Spleen (tissue), 11 donors: ENCODE data around the gene CLEC17A. TPM values are rescaled to one million over a fixed set of nuclear protein-coding genes. Genes with fewer than 3 reads are reported as not detected.

ENCODE experiments used
- DNase-seq: peaks from one replicate; pipeline ENCODE4 v3.0.0-alpha.2; 2020
- H3K27ac ChIP-seq, 8 donors: fragments of 200-600 bp; sonication (generic) in 7 of 8; 1 replicate in 4 of 8; 2 replicates in 4 of 8; pipeline versions ENCODE4 v1.5.0 to v1.8.0; 2016 to 2021; ENCODE audit warnings: inconsistent platforms in 4 of 8, mild to moderate bottlenecking in 4 of 8, moderate library complexity in 1 of 8
- H3K27me3 ChIP-seq, 7 donors: fragments of 200-600 bp; sonication (generic) in 6 of 7; replicated peaks in 1 of 7; 1 replicate in 4 of 7; 2 replicates in 3 of 7; pipeline versions ENCODE4 v1.5.0 to v1.8.0; 2016 to 2021; ENCODE audit warnings: inconsistent platforms in 3 of 7, mild to moderate bottlenecking in 1 of 7
- H3K36me3 ChIP-seq, 6 donors: fragments of 200-600 bp; sonication (generic) in 5 of 6; 1 replicate in 4 of 6; 2 replicates in 2 of 6; pipeline versions ENCODE4 v1.5.0 to v1.8.0; 2016 to 2021; ENCODE audit warnings: inconsistent platforms in 2 of 6
- H3K4me1 ChIP-seq, 6 donors: fragments of 200-600 bp; sonication (generic) in 5 of 6; 1 replicate in 3 of 6; 2 replicates in 3 of 6; pipeline versions ENCODE4 v1.5.0 to v1.8.0; 2016 to 2021; ENCODE audit warnings: inconsistent platforms in 3 of 6
- H3K4me3 ChIP-seq, 8 donors: fragments of 200-600 bp; sonication (generic) in 7 of 8; 1 replicate in 4 of 8; 2 replicates in 4 of 8; pipeline versions ENCODE4 v1.5.0 to v1.8.0; 2016 to 2021; ENCODE audit warnings: inconsistent platforms in 4 of 8, mild to moderate bottlenecking in 4 of 8, moderate library complexity in 2 of 8
- H3K9me3 ChIP-seq, 8 donors: fragments of 200-600 bp; sonication (generic) in 7 of 8; 1 replicate in 4 of 8; 2 replicates in 4 of 8; pipeline versions ENCODE4 v1.5.0 to v1.8.0; 2016 to 2021; ENCODE audit warnings: inconsistent platforms in 4 of 8
- POLR2A ChIP-seq, 3 donors: fragments of 450-650 bp; IDR thresholded peaks; one replicate each; pipeline ENCODE4 v1.5.1; 2017; ENCODE audit warnings: antibody characterized with exemption in 3 of 3, mild to moderate bottlenecking in 1 of 3
- POLR2AphosphoS5 ChIP-seq, 3 donors: sonication (generic); formaldehyde crosslinking; IDR thresholded peaks; one replicate each; pipeline ENCODE4 v1.5.1; 2017; ENCODE audit warnings: antibody characterized with exemption in 3 of 3
- WGBS, 5 donors: extraction: QIAGEN DNeasy Blood & Tissue Kit in 3 of 5; methylation state at CpG; one replicate each; pipeline versions ENCODE4 v1.1.5 to v1.1.7; 2013 to 2018; 5-methylcytosine and 5-hydroxymethylcytosine counted together
- intact Hi-C: fragments of 100-400 bp; cut with DNase I; formaldehyde crosslinking; loops from one replicate; pipeline ENCODE4 v1.15.0; 2023; ENCODE audit warnings: low total_unique reads
- polyA plus RNA-seq, 3 donors: library from polyadenylated mRNA; stranded (reverse); fragments of 200-250 nt; gene quantifications; one replicate each; pipeline ENCODE4 v1.2.1, GENCODE V29; 2013
- total RNA-seq, 7 donors: library from RNA; depleted of rRNA in 3 of 7; stranded (reverse); fragments of >200 nt in 3 of 7; fragmentation: NEBNext Ultra II Directional in 4 of 7; extraction: Animal tissue kit (Norgen Biotek cat#: 25700) in 4 of 7; gene quantifications; one replicate each; pipeline versions ENCODE4 v1.1.0 to v1.2.1, GENCODE V29; 2016 to 2021
- TF ChIP-seq, protein P1 (sequence below), 11 experiments: fragments of 200-600 bp in 7 of 11; fragments of 450-650 bp in 4 of 11; sonication (generic) in 4 of 11; IDR thresholded peaks in 8 of 11; conservative IDR thresholded peaks in 3 of 11; 1 replicate in 7 of 11; 2 replicates in 4 of 11; pipeline versions ENCODE4 v1.4.0 to v1.8.0; 2016 to 2021; ENCODE audit warnings: antibody characterized with exemption in 11 of 11, inconsistent platforms in 4 of 11, mild to moderate bottlenecking in 1 of 11
- donor health status: healthy with polysubstance abuse.
- donor health status: DM: no; HTN: no; CAD: no; lungs with moderate emphysema.
- donor health status: DM: no; HTN: no; CAD: no.
- donor health status: Bipolar disorder and iron deficiency.
- donor health status: healthy.
- donor health status: DM: no; HTN: no; CAD: no.
- donor health status: DM: yes; HTN: yes; CAD: no.

Gene CLEC17A
- total and polyA plus RNA-seq, 10 donors = 17.9 to 47.6 (median 23.4) TPM

DNA sequence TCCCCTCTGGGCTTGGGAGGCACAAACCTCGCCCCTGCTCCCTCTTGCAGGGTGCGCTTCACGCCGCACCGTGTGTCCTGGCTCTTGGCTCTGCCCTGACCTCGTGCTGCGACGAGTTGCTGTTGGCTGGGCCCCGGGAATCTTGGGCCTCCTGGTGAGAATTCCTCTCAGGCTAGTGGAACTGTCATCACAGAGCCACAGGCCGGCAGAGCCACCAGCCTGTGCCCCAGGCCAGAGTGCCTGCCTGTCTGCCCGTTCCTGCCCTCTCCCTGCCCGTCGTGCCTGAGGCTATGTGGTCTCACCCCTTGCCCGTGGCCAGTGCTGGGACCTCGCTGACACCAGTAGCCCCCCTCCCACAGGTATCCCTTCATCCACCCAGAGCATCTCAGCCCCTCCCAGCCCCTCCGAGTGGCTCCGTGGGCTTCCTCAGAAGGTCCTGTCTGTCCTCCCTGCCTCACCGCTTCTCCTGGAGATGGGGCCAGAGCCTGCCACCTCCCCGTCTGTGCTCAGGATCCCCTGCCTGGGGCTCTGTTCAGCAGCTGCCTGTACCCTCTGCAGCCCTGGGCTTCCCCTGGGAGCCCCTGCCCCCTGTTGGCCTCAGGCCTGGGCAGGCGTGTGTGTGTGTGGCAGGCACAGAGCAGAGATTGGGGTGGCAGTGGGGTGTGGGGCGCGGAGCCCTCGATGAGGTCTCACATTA lies 24.4 kb upstream of the CLEC17A start:
- intact Hi-C loops = no loop called here
- Histone ChIP-seq H3K36me3 (peaks cover 0 to 36% (median 4%) of the 10 kb centered on the region in 6 donors), H3K27me3 (no peaks in the 10 kb centered on the region), H3K9me3 (no peaks in the 10 kb centered on the region), H3K4me3 (no peak overlapping the region), H3K4me1 (peaks cover 12 to 86% (median 47%) of the 10 kb centered on the region in 6 donors), H3K27ac (no peak overlapping the region)
- TF ChIP-seq POLR2A (IDR thresholded peaks at IDR 0.05) (no peak), POLR2AphosphoS5 (IDR thresholded peaks at IDR 0.05) (no peak)
- TF ChIP-seq, protein P1, sequence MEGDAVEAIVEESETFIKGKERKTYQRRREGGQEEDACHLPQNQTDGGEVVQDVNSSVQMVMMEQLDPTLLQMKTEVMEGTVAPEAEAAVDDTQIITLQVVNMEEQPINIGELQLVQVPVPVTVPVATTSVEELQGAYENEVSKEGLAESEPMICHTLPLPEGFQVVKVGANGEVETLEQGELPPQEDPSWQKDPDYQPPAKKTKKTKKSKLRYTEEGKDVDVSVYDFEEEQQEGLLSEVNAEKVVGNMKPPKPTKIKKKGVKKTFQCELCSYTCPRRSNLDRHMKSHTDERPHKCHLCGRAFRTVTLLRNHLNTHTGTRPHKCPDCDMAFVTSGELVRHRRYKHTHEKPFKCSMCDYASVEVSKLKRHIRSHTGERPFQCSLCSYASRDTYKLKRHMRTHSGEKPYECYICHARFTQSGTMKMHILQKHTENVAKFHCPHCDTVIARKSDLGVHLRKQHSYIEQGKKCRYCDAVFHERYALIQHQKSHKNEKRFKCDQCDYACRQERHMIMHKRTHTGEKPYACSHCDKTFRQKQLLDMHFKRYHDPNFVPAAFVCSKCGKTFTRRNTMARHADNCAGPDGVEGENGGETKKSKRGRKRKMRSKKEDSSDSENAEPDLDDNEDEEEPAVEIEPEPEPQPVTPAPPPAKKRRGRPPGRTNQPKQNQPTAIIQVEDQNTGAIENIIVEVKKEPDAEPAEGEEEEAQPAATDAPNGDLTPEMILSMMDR (IDR thresholded peaks at IDR 0.05 in 8 of 11, conservative IDR thresholded peaks at IDR 0.05 in 3 of 11) = no peak
- 85 to 91% (median 88%) methylated on average over 22 to 23 of the region's 23 CpGs for WGBS, 5 donors
- no peak for DNase-seq

DNA sequence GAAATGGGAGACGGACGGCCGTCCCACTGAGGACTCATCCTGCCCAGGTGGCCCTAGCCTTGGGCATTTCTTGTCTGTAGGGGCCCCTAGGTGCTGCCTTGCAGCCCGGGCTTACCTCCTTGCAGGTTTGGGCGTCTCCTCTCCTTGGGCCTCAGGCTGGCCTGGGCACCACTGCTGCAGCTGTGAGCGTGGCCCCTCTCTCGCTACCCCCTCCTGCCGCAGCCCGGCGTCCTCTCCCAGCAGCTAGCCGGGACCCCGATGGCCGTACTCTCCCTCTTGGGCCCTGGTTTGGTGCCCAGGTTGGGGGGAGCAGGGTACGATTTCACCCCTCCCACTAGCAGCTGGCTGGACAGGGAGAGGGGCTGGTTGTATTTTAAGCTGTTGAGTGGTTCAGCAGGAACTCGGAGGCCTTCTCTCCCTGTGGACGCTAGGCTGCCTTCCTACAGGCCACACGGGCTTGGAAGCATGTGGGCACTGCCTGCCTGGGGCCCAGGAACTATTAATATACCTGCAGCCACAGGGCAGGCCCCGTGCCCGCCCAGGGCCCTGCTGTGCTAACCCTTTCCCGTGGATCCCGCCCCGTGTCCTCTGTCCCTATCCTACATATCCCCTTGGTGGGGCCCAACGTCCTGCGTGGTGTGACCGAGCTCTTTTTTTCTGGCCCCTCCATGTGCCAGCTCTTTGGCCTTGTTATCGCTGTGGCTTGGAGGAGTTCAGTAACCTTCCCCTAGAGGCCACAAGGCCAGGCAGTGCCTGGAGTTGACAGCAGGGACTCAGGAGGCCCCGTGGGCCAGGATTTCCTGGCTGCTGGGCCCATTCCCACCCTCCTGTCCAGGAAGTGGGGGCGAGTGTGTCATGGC lies 22.7 kb upstream of the CLEC17A start:
- no peak for DNase-seq
- Histone ChIP-seq H3K4me3 (no peak overlapping the region), H3K4me1 (peaks cover 12 to 75% (median 48%) of the 10 kb centered on the region in 6 donors), H3K36me3 (peaks cover 0 to 42% (median 15%) of the 10 kb centered on the region in 6 donors), H3K9me3 (no peaks in the 10 kb centered on the region), H3K27me3 (no peaks in the 10 kb centered on the region), H3K27ac (peak overlapping the region in 6 of 8 donors; percentile 5 to 64 (median 56))
- intact Hi-C loops = no loop called here
- 59 to 69% (median 62%) methylated on average over 27 to 28 of the region's 28 CpGs for WGBS, 5 donors
- TF ChIP-seq POLR2A (IDR thresholded peaks at IDR 0.05) (no peak), POLR2AphosphoS5 (IDR thresholded peaks at IDR 0.05) (peak in 2 of 3 donors; percentile 11 to 40)
- TF ChIP-seq, protein P1 (IDR thresholded peaks at IDR 0.05 in 8 of 11, conservative IDR thresholded peaks at IDR 0.05 in 3 of 11) = no peak

DNA sequence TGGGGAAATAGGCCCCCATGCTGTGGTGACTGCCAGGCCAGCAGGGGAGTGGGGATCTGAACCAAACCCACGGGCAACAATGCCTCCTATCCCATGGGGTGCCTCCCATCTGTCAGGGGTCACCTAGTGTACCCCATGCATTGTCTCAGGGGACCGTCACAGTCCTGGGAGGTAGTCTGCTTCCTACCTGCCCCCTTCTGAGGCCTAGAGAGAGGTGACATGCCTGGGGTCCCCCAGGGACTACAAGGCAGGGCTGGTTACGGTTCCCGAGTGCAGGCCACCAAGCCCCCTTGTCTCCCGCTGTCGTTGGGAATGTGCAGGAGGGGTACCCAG lies 22.1 kb upstream of the CLEC17A start:
- Histone ChIP-seq H3K27me3 (no peaks in the 10 kb centered on the region), H3K9me3 (no peaks in the 10 kb centered on the region), H3K27ac (peak overlapping the region in 7 of 8 donors; percentile 5 to 64 (median 50)), H3K4me1 (peaks cover 12 to 72% (median 47%) of the 10 kb centered on the region in 6 donors), H3K4me3 (no peak overlapping the region), H3K36me3 (peaks cover 0 to 48% (median 21%) of the 10 kb centered on the region in 6 donors)
- 43 to 77% (median 76%) methylated on average over 2 to 6 of the region's 6 CpGs for WGBS, 5 donors
- TF ChIP-seq, protein P1 (IDR thresholded peaks at IDR 0.05 in 8 of 11, conservative IDR thresholded peaks at IDR 0.05 in 3 of 11) = no peak
- no peak for DNase-seq
- intact Hi-C loops = no loop called here

DNA sequence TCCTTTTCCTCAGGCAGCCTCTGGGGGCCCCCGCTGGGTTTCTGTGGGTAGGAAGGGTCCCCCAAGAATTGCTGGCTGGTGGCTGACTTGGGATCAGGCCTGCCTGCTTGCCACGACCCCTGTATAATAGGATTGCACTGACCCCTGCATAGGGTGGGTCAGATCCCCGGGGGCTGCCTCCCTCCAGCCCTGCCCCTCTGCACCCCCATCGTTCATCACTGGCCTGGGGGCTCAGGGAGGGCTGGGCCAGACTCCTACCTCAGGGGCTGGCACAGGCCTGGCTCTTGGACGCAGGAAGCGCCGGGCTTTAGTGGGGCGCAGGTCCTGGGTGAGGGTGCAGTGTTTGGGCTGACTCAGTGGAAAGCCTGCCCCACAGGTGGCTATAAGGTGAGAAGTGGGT lies 21.6 kb upstream of the CLEC17A start:
- no peak overlapping the region for H3K4me3 ChIP-seq
- peaks cover 12 to 71% (median 44%) of the 10 kb centered on the region in 6 donors for H3K4me1 ChIP-seq
- no peaks in the 10 kb centered on the region for H3K9me3 ChIP-seq
- peak overlapping the region in 5 of 8 donors; percentile 49 to 64 (median 63) for H3K27ac ChIP-seq
- peaks cover 0 to 53% (median 26%) of the 10 kb centered on the region in 6 donors for H3K36me3 ChIP-seq
- intact Hi-C loops = no loop called here
- no peaks in the 10 kb centered on the region for H3K27me3 ChIP-seq
- 82 to 91% (median 87%) methylated on average over 6 to 8 of the region's 8 CpGs for WGBS, 5 donors
- DNase-seq = no peak
- TF ChIP-seq POLR2AphosphoS5 (IDR thresholded peaks at IDR 0.05) (no peak), POLR2A (IDR thresholded peaks at IDR 0.05) (no peak)
- TF ChIP-seq, protein P1 (IDR thresholded peaks at IDR 0.05 in 8 of 11, conservative IDR thresholded peaks at IDR 0.05 in 3 of 11) = no peak
